WTC11 (cell line): Measurements from ENCODE around the gene ZNF175. TPM values are rescaled to one million over a fixed set of nuclear protein-coding genes. Genes with fewer than 3 reads are reported as not detected.

ENCODE experiments used
- ATAC-seq: fragments of 200-7000 bp; cut with Tn5 transposase; 2 replicates; pipeline ENCODE4 v1.10.0; 2021; ENCODE audit warnings: mild to moderate bottlenecking, moderate library complexity
- CTCF ChIA-PET: fragments of 300-600 bp; sonication (Branson Sonifier 250); formaldehyde crosslinking; loops from one replicate; lab custom pipeline; 2021; ENCODE audit warnings: antibody characterized with exemption; lab: Charles Lee
- POLR2A ChIA-PET: fragments of 350-600 bp; sonication (Branson Sonifier 250); formaldehyde crosslinking; loops from one replicate; lab custom pipeline; 2021; ENCODE audit warnings: antibody characterized with exemption; lab: Charles Lee
- DNase-seq: peaks from one replicate; pipeline ENCODE4 v3.0.0; 2021; ENCODE audit warnings: low spot score
- H3K27ac Mint-ChIP-seq: 2 replicates; pipeline ENCODE4 v1.8.0; 2021; ENCODE audit warnings: mixed read lengths
- H3K27me3 Mint-ChIP-seq: 2 replicates; pipeline ENCODE4 v1.8.0; 2021; ENCODE audit warnings: low read depth, mild to moderate bottlenecking, moderate library complexity, mixed read lengths
- H3K36me3 Mint-ChIP-seq: 2 replicates; pipeline ENCODE4 v1.8.0; 2021; ENCODE audit warnings: mixed read lengths
- H3K4me1 Mint-ChIP-seq: 2 replicates; pipeline ENCODE4 v1.8.0; 2022; ENCODE audit warnings: mixed read lengths
- H3K4me3 Mint-ChIP-seq: 2 replicates; pipeline ENCODE4 v1.8.0; 2021; ENCODE audit warnings: mild to moderate bottlenecking, moderate library complexity, mixed read lengths
- H3K9me3 Mint-ChIP-seq: 2 replicates; pipeline ENCODE4 v1.8.0; 2021; ENCODE audit warnings: mixed read lengths
- ATF3 ChIP-seq: sonication (generic); formaldehyde crosslinking; conservative IDR thresholded peaks from 2 replicates; pipeline ENCODE4 v1.8.1; 2022; ENCODE audit warnings: mild to moderate bottlenecking, missing genetic modification reagents
- CDX4 ChIP-seq: fragments of 250-450 bp; sonication (Bioruptor Pico); IDR thresholded peaks from 2 replicates; pipeline ENCODE4 v1.9.0; 2021; ENCODE audit warnings: moderate library complexity, mild to moderate bottlenecking, inconsistent platforms, borderline replicate concordance
- CREB1 ChIP-seq: sonication (generic); formaldehyde crosslinking; IDR thresholded peaks from 2 replicates; pipeline ENCODE4 v1.8.0; 2023; ENCODE audit warnings: mild to moderate bottlenecking, missing genetic modification reagents
- E2F4 ChIP-seq: sonication (generic); formaldehyde crosslinking; IDR thresholded peaks from 2 replicates; pipeline ENCODE4 v1.8.1; 2022; ENCODE audit warnings: low read depth, mild to moderate bottlenecking, moderate library complexity, missing genetic modification reagents, borderline replicate concordance
- E2F5 ChIP-seq: sonication (generic); formaldehyde crosslinking; IDR thresholded peaks from 2 replicates; pipeline ENCODE4 v1.8.1; 2022; ENCODE audit warnings: mild to moderate bottlenecking, moderate library complexity, missing genetic modification reagents
- ETV6 ChIP-seq: sonication (generic); formaldehyde crosslinking; IDR thresholded peaks from 2 replicates; pipeline ENCODE4 v1.8.1; 2022; ENCODE audit warnings: mild to moderate bottlenecking, missing genetic modification reagents
- GABPB1 ChIP-seq: sonication (generic); formaldehyde crosslinking; IDR thresholded peaks from 2 replicates; pipeline ENCODE4 v1.8.1; 2023; ENCODE audit warnings: mild to moderate bottlenecking, missing genetic modification reagents
- JAZF1 ChIP-seq: fragments of 250-450 bp; sonication (Bioruptor Pico); IDR thresholded peaks from 2 replicates; pipeline ENCODE4 v1.9.0; 2021; ENCODE audit warnings: moderate library complexity, mild to moderate bottlenecking, inconsistent platforms
- NFE2L1 ChIP-seq: sonication (generic); formaldehyde crosslinking; IDR thresholded peaks from 2 replicates; pipeline ENCODE4 v1.8.1; 2023; ENCODE audit warnings: missing genetic modification reagents
- PRDM15 ChIP-seq: sonication (generic); formaldehyde crosslinking; IDR thresholded peaks from 2 replicates; pipeline ENCODE4 v1.8.0; 2022; ENCODE audit warnings: missing genetic modification reagents
- RELA ChIP-seq: sonication (generic); formaldehyde crosslinking; IDR thresholded peaks from 2 replicates; pipeline ENCODE4 v1.8.1; 2022; ENCODE audit warnings: missing genetic modification reagents, mild to moderate bottlenecking, borderline replicate concordance
- SOX15 ChIP-seq: fragments of 250-450 bp; sonication (Bioruptor Pico); IDR thresholded peaks from 2 replicates; pipeline ENCODE4 v1.9.0; 2021; ENCODE audit warnings: mild to moderate bottlenecking
- TEAD1 ChIP-seq: sonication (generic); formaldehyde crosslinking; IDR thresholded peaks from 2 replicates; pipeline ENCODE4 v1.8.0; 2022; ENCODE audit warnings: mild to moderate bottlenecking, missing genetic modification reagents
- TP53 ChIP-seq: sonication (generic); formaldehyde crosslinking; IDR thresholded peaks from 2 replicates; pipeline ENCODE4 v1.8.1; 2023; ENCODE audit warnings: mild to moderate bottlenecking, missing genetic modification reagents
- USF1 ChIP-seq: sonication (generic); formaldehyde crosslinking; IDR thresholded peaks from 2 replicates; pipeline ENCODE4 v1.8.0; 2022; ENCODE audit warnings: mild to moderate bottlenecking, missing genetic modification reagents
- ZNF263 ChIP-seq: sonication (generic); formaldehyde crosslinking; IDR thresholded peaks from 2 replicates; pipeline ENCODE4 v1.8.1; 2022; ENCODE audit warnings: low read depth, mild to moderate bottlenecking, moderate library complexity, missing genetic modification reagents
- ZNF396 ChIP-seq: fragments of 250-450 bp; sonication (Bioruptor Pico); IDR thresholded peaks from 2 replicates; pipeline ENCODE4 v1.8.0; 2021; ENCODE audit warnings: mild to moderate bottlenecking, moderate library complexity, borderline replicate concordance
- ZNF416 ChIP-seq: fragments of 250-450 bp; sonication (Bioruptor Pico); IDR thresholded peaks from 2 replicates; pipeline ENCODE4 v1.9.0; 2021; ENCODE audit warnings: mild to moderate bottlenecking, inconsistent platforms
- total RNA-seq: library from RNA; stranded (reverse); gene quantifications from 3 replicates; pipeline ENCODE4 v1.2.3, GENCODE V29; 2021
- TF ChIP-seq, protein P1 (sequence below): fragments of 250-450 bp; sonication (Bioruptor Pico); IDR thresholded peaks from 2 replicates; pipeline ENCODE4 v1.9.0; 2021; ENCODE audit warnings: mild to moderate bottlenecking
- TF ChIP-seq, protein P2 (sequence below): sonication (generic); formaldehyde crosslinking; IDR thresholded peaks from 2 replicates; pipeline ENCODE4 v1.8.1; 2023; ENCODE audit warnings: mild to moderate bottlenecking, missing genetic modification reagents
- TF ChIP-seq, protein P3 (sequence below): fragments of 250-450 bp; sonication (Bioruptor Pico); IDR thresholded peaks from 2 replicates; pipeline ENCODE4 v1.9.0; 2021; ENCODE audit warnings: mild to moderate bottlenecking, borderline replicate concordance

Gene ZNF175
- total RNA-seq, 1 experiment from 2014 or later = 10.9 TPM

GRCh38 chr19:51593969-51594773 lies 23.1 kb downstream of the ZNF175 start (continued):
- TF ChIP-seq USF1 (no peak), ATF3 (no peak), JAZF1 (no peak), PRDM15 (no peak), CDX4 (CRISPR knock-in tag) (no peak)
- TF ChIP-seq, protein P1, sequence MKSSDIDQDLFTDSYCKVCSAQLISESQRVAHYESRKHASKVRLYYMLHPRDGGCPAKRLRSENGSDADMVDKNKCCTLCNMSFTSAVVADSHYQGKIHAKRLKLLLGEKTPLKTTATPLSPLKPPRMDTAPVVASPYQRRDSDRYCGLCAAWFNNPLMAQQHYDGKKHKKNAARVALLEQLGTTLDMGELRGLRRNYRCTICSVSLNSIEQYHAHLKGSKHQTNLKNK (CRISPR knock-in tag) = no peak

GRCh38 chr19:51594774-51595109 lies 23.7 kb downstream of the ZNF175 start:
- ATAC-seq (peak; percentile 2; the same call in 1 of the 2 replicates), DNase-seq (no peak)
- H3K9me3 Mint-ChIP-seq = no peaks in the 10 kb centered on the region
- H3K4me1 Mint-ChIP-seq = peaks cover 12% of the 10 kb centered on the region
- H3K27me3 Mint-ChIP-seq = peaks cover 30% of the 10 kb centered on the region
- CTCF ChIA-PET = interaction anchor here (1.0 to 2.1 kb wide), 5 partner anchors 13 to 173 kb away, joined by 4 to 13 read pairs (median 8); no protein-coding TSS in a partner anchor
- H3K27ac Mint-ChIP-seq = no peak overlapping the region; the same call in 1 of the 2 replicates
- H3K4me3 Mint-ChIP-seq = peak overlapping the region; percentile 94
- POLR2A ChIA-PET = interaction anchor here (0.7 to 1.2 kb wide), 2 partner anchors 24 to 110 kb away, joined by 3 read pairs; partner anchors contain the start of gene ZNF175
- H3K36me3 Mint-ChIP-seq = no peaks in the 10 kb centered on the region
- TF ChIP-seq NFE2L1 (CRISPR knock-in tag) (no peak), CDX4 (CRISPR knock-in tag) (no peak), CREB1 (CRISPR knock-in tag) (no peak), JAZF1 (no peak), TP53 (CRISPR knock-in tag) (no peak), ZNF416 (no peak), SOX15 (CRISPR knock-in tag) (no peak), TEAD1 (CRISPR knock-in tag) (no peak), E2F5 (CRISPR knock-in tag) (no peak), ZNF396 (CRISPR knock-in tag) (no peak), ETV6 (CRISPR knock-in tag) (no peak), GABPB1 (CRISPR knock-in tag) (no peak), RELA (CRISPR knock-in tag) (no peak), ZNF263 (CRISPR knock-in tag) (no peak), E2F4 (CRISPR knock-in tag) (no peak)
- TF ChIP-seq, protein P2, sequence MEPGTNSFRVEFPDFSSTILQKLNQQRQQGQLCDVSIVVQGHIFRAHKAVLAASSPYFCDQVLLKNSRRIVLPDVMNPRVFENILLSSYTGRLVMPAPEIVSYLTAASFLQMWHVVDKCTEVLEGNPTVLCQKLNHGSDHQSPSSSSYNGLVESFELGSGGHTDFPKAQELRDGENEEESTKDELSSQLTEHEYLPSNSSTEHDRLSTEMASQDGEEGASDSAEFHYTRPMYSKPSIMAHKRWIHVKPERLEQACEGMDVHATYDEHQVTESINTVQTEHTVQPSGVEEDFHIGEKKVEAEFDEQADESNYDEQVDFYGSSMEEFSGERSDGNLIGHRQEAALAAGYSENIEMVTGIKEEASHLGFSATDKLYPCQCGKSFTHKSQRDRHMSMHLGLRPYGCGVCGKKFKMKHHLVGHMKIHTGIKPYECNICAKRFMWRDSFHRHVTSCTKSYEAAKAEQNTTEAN = no peak
- TF ChIP-seq, protein P3, sequence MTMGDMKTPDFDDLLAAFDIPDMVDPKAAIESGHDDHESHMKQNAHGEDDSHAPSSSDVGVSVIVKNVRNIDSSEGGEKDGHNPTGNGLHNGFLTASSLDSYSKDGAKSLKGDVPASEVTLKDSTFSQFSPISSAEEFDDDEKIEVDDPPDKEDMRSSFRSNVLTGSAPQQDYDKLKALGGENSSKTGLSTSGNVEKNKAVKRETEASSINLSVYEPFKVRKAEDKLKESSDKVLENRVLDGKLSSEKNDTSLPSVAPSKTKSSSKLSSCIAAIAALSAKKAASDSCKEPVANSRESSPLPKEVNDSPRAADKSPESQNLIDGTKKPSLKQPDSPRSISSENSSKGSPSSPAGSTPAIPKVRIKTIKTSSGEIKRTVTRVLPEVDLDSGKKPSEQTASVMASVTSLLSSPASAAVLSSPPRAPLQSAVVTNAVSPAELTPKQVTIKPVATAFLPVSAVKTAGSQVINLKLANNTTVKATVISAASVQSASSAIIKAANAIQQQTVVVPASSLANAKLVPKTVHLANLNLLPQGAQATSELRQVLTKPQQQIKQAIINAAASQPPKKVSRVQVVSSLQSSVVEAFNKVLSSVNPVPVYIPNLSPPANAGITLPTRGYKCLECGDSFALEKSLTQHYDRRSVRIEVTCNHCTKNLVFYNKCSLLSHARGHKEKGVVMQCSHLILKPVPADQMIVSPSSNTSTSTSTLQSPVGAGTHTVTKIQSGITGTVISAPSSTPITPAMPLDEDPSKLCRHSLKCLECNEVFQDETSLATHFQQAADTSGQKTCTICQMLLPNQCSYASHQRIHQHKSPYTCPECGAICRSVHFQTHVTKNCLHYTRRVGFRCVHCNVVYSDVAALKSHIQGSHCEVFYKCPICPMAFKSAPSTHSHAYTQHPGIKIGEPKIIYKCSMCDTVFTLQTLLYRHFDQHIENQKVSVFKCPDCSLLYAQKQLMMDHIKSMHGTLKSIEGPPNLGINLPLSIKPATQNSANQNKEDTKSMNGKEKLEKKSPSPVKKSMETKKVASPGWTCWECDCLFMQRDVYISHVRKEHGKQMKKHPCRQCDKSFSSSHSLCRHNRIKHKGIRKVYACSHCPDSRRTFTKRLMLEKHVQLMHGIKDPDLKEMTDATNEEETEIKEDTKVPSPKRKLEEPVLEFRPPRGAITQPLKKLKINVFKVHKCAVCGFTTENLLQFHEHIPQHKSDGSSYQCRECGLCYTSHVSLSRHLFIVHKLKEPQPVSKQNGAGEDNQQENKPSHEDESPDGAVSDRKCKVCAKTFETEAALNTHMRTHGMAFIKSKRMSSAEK (CRISPR knock-in tag) = no peak
